GM21576 (cell line): ENCODE data around the gene MYO15A.
A peak's percentile ranks its signal among the peaks of the same experiment; 100 is the strongest.
"Not testable (repeated sequence)": the region's sequence is repeated elsewhere in the genome, so short reads cannot be mapped to it uniquely, and the experiment has no call there.

Experiments used
- ATAC-seq: cut with Tn5 transposase; IDR thresholded peaks from one replicate; pipeline ENCODE4 v1.9.1; 2021; ENCODE audit warnings: mild to moderate bottlenecking, moderate library complexity; ENCODE audit not compliant: unreplicated experiment

The MYO15A gene

GRCh38 chr17:18213666-18214270 lies 105.2 kb downstream of the MYO15A start:
- no peak for ATAC-seq

GRCh38 chr17:18216906-18217305 lies 108.3 kb downstream of the MYO15A start:
- ATAC-seq = not testable (repeated sequence)

GRCh38 chr17:18217412-18218015 lies 109.0 kb downstream of the MYO15A start:
- ATAC-seq = no peak

GRCh38 chr17:18218756-18219415 lies 110.3 kb downstream of the MYO15A start:
- ATAC-seq = no peak

GRCh38 chr17:18224053-18224386 lies 115.5 kb downstream of the MYO15A start:
- no peak for ATAC-seq

DNA sequence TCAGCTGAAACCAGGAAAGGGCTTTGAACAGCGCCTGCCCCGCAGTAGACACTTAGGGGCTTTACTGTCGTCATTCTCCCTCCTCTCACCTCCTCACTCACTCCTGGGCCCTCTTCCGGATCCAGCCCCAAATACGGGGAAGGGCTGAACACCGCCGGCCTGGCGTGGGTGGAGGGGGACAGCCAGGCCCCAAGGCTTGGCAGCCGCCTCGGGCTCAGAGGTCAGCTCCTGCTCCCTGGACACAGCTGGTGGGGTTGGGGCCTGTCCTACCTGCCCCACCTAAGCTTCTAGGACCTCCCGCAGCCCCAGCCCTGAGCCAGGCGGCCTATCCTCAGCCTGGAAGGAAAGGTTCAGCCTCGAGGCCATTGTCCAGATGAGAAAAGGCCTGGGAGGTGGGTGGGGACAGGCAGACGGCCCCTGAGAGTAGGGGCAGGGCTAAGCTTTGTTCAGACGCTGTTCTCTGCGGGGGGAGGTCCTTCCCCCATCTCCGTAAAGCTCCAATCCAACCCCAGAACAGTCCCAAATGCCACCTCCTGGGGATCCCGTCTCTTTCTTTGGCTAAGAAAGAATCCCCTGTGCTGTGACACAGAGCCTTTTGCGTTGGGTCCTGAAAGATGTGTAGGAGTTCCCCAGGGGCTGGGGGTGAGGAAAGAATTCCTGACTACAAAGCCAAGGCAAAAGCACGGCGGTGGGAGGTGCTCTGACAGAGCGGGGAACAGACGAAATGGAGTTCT lies 116.0 kb downstream of the MYO15A start:
- no peak for ATAC-seq

DNA sequence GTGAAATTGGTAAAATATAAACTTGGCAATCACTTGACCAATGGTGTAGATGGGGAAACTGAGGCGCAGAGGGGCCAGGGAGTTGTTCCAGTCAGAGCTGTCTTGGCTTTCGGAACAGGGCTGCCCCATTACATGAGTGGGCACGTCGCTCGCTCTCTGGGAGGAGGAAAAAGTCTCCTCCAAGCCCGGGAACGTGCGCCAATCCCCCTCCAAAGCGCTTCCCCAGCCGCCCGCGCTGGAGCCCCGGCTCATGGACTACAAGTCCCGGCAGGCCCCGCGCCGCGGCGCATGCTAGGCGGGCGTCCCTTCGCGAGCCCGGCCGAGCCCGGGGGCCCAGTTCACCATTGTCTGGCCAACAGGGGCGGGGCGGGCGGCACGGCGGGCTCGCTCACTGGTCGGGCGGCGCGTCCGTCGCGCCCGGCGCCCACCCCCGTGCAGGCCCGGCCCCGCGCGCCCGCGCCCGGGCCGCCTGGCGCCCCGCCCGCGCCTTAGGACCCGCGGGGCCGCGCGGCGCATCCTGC lies 116.6 kb downstream of the MYO15A start, which contains the start of gene LLGL1:
LLGL1 (plus strand) TSS at position 515 of the 521 bp plus-strand sequence. CDS start 48 bp downstream, outside the sequence.
- ATAC-seq = peak; percentile 81

- peak; percentile 4 for ATAC-seq
These were observed 117.2 kb downstream of the MYO15A start for GRCh38 chr17:18225642-18226283.

- ATAC-seq = no peak
These were observed 117.9 kb downstream of the MYO15A start for GRCh38 chr17:18226284-18226945.

DNA sequence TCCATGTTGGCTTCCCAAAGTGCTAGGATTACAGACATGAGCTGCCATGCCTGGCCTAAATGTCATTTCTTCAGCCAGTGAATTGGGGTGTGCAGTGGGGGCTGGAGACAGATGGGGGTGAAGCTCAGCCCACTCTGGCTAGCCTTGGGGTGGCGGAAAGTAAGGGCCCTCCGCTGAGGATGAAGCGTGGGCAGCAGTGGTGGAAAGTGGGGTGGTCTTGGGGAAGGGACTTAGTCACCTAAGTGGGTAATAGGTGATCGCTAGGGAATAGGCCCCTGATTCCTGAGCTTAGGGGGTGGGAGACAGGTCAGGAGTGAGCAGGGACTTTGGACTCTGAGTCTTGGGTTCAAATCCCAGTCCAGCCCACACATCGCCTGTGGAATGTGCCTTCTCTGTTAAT lies 119.1 kb downstream of the MYO15A start:
- ATAC-seq = no peak

DNA sequence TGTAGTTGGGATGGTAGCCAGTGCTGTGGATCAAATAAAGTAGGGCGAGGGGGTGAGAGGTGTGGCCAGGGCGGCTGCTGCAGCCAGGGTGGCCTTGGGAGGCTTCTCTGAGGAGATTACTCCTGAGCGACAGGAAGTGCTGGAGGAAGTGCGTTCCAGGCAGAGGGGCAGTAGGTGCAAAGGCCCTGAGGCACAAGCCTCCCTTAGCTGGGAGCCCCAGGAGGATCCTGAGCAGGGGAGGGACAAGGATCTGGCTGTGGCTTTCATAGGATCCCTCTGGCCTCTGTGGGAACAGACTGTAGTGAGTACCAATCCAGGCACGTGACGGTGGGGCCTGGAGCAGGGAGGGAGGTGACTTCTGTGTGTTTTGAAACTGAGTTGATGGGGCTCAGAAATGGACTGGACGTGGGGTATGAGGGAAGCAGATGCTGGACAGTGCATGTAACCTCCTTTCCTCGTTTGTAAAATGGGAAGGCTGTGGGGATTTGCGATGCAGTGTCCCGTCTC lies 119.7 kb downstream of the MYO15A start:
- ATAC-seq = no peak

- ATAC-seq = no peak
These were observed 120.7 kb downstream of the MYO15A start for GRCh38 chr17:18229254-18229653.
